ENCODE measurements around the gene XPC.

DNA sequence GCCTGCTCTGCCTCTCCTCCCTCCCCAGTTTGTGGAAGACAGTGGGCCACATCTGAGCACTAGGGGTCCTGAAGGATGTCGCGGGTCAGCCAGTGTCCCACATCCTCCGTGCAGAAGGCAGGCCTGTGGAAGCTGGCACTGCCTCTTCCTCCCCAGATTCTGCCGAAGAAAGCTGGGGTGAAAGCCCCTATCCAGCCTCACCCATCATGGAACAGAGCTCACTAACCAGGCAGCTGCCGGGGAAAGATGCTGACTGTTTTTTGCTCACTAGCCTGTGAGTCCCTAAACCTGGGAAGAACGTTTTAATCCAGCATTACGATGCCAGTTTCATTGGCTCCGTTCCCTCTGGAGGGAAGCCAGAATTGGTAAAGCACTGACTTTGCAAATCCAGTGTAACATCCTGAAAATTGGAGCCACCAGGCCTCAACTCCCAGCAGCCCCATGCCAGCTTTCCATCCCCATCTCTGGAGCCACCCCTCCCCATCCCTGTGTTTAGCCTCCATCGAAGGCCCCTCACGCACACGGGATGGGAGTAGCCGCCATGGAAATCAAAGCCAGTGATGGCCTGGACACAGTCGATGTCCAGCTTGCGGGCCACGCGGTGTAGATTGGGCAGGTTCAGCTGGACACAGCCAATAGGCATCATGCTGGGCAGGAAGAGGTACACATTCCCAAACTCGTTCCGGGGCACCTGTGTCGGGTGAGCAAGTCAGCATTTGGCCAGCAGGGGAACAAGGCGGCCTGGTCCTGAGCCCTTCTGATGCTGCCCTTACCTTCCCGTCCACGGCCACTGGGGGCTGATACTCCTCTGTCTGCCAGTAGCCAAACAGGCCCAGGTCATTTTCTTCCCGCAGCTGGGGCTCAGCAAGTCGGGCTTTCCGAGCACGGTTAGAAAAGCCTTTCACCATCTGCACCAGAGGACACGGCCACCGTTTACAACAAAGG, 30.1 kb downstream of the XPC start:
- no peak for TF ChIP-seq POLR2A (IDR thresholded peaks at IDR 0.05; ENCODE audit: low read depth, low read length)
- no peak for TF ChIP-seq POLR2AphosphoS5 (IDR thresholded peaks at IDR 0.05; ENCODE audit: low read depth, low read length)

Data from GM12892 (cell line).